Aorta (tissue), 5 donors: ENCODE results near the gene ANXA10. TPM values are rescaled to one million over a fixed set of nuclear protein-coding genes. Genes with fewer than 3 reads are reported as not detected.

ENCODE experiments used
- ATAC-seq: fragments of 200-7000 bp; cut with Tn5 transposase; one replicate; pipeline ENCODE4 v1.9.1; 2022; ENCODE audit warnings: moderate library complexity; ENCODE audit not compliant: low FRiP score
- DNase-seq, 2 donors: peaks; one replicate each; pipeline ENCODE4 v3.0.0-alpha.2; 2020
- H3K27ac ChIP-seq, 2 donors: one replicate each; pipeline ENCODE4 v1.5.1; 2013; ENCODE audit warnings: low read length in 2 of 2, mild to moderate bottlenecking in 2 of 2, moderate library complexity in 2 of 2, control low read depth in 1 of 2, inconsistent platforms in 1 of 2, low read depth in 1 of 2
- H3K27me3 ChIP-seq, 2 donors: one replicate each; pipeline ENCODE4 v1.6.1; 2013; ENCODE audit warnings: control low read depth in 1 of 2, low read length in 1 of 2, mild to moderate bottlenecking in 1 of 2, moderate library complexity in 1 of 2; ENCODE audit not compliant: insufficient read depth in 2 of 2, control insufficient read depth in 1 of 2
- H3K36me3 ChIP-seq, 2 donors: one replicate each; pipeline ENCODE4 v1.6.1; 2013; ENCODE audit warnings: control low read depth in 1 of 2, low read length in 1 of 2, mild to moderate bottlenecking in 1 of 2; ENCODE audit not compliant: insufficient read depth in 2 of 2, control insufficient read depth in 1 of 2
- H3K4me1 ChIP-seq, 2 donors: one replicate each; pipeline ENCODE4 v1.6.1; 2013; ENCODE audit warnings: low read length in 2 of 2, control low read depth in 1 of 2, mild to moderate bottlenecking in 1 of 2, moderate library complexity in 1 of 2; ENCODE audit not compliant: insufficient read depth in 2 of 2, control insufficient read depth in 1 of 2
- H3K4me3 ChIP-seq, 2 donors: one replicate each; pipeline ENCODE4 v1.5.1; 2013; ENCODE audit warnings: low read length in 2 of 2, control low read depth in 1 of 2, mild to moderate bottlenecking in 1 of 2
- H3K9me3 ChIP-seq: one replicate; pipeline ENCODE4 v1.6.1; 2013; ENCODE audit warnings: mild to moderate bottlenecking, low read length; ENCODE audit not compliant: control insufficient read depth
- WGBS, 2 donors: extraction: QIAGEN DNeasy Blood & Tissue Kit; methylation state at CpG; one replicate each; pipeline ENCODE4 v1.1.7; 2013; 5-methylcytosine and 5-hydroxymethylcytosine counted together
- intact Hi-C, 2 donors: fragments of 100-400 bp; cut with DNase I; formaldehyde crosslinking; loops; one replicate each; pipeline versions ENCODE4 v1.14.2 to v1.15.0; 2022
- polyA plus RNA-seq, 2 donors: library from polyadenylated mRNA; stranded (reverse); fragments of 200-250 nt; gene quantifications; one replicate each; pipeline ENCODE4 v1.2.3, GENCODE V29; 2013
- total RNA-seq, 2 donors: library from RNA; stranded (reverse); fragmentation: NEBNext Ultra II Directional; extraction: Animal tissue kit (Norgen Biotek cat#: 25700); gene quantifications; one replicate each; pipeline ENCODE4 v1.2.1, GENCODE V29; 2021
- donor health status: healthy with polysubstance abuse.
- donor health status: Bipolar disorder and iron deficiency.
- donor health status: DM: no; HTN: no; CAD: no.
- donor health status: DM: no; HTN: no; CAD: no.
- donor health status: DM: yes; HTN: yes; CAD: no.

Gene ANXA10
- total and polyA plus RNA-seq, 4 donors, result 0.82 TPM; not detected in 3

GRCh38 chr4:168138143-168138542, 45.8 kb downstream of the ANXA10 start:
- H3K27me3 ChIP-seq, result peaks cover 0 to 4% of the 10 kb centered on the region in 2 donors
- intact Hi-C loops, result no loop called here
- no peaks in the 10 kb centered on the region for H3K9me3 ChIP-seq
- H3K27ac ChIP-seq, result no peak overlapping the region
- ATAC-seq (no peak), DNase-seq (no peak)
- 75 to 85% methylated on average over 3 of the region's 3 CpGs for WGBS, 2 donors
- no peaks in the 10 kb centered on the region for H3K4me1 ChIP-seq
- H3K36me3 ChIP-seq, result no peaks in the 10 kb centered on the region
- no peak overlapping the region for H3K4me3 ChIP-seq

- WGBS, 2 donors, result 78 to 81% methylated on average over 5 of the region's 5 CpGs
These were observed 47.0 kb downstream of the ANXA10 start for GRCh38 chr4:168139336-168139735.

DNA sequence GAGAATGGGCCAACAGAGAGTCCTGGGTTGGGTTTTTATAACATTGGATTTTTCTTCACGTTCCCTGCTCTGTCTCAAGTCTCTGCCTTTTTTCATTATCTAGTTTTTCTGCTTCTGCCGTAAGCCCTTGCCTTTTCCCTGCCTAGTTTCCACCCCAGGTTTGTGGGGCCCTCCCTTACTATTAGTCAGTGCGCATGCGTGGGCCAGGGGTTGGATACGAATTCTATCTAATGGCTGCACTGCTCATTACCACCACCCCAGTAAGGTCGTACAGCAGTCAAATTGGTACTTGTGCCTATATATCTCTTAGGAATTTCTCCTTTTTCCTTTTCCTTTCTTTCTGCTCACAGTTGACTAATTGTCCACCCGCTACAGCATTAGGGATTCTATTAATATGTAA, 49.4 kb downstream of the ANXA10 start:
- intact Hi-C loops, result no loop called here
- no peak for ATAC-seq
- 88 to 90% methylated on average over 7 of the region's 7 CpGs for WGBS, 2 donors
- Histone ChIP-seq H3K36me3 (no peaks in the 10 kb centered on the region), H3K4me1 (no peaks in the 10 kb centered on the region), H3K27ac (no peak overlapping the region), H3K27me3 (peaks cover 0 to 3% of the 10 kb centered on the region in 2 donors), H3K9me3 (no peaks in the 10 kb centered on the region), H3K4me3 (no peak overlapping the region)
- DNase-seq, result no peak

More at GRCh38 chr4:168139336-168139735, 47.0 kb downstream of the ANXA10 start:
- Histone ChIP-seq H3K27ac (no peak overlapping the region), H3K36me3 (no peaks in the 10 kb centered on the region), H3K4me3 (no peak overlapping the region), H3K27me3 (peaks cover 0 to 4% of the 10 kb centered on the region in 2 donors), H3K9me3 (no peaks in the 10 kb centered on the region), H3K4me1 (no peaks in the 10 kb centered on the region)
- intact Hi-C loops, result no loop called here
- DNase-seq (no peak), ATAC-seq (no peak)

- Histone ChIP-seq H3K4me1 (no peaks in the 10 kb centered on the region), H3K27me3 (peaks cover 0 to 2% of the 10 kb centered on the region in 2 donors), H3K4me3 (no peak overlapping the region), H3K9me3 (no peaks in the 10 kb centered on the region), H3K36me3 (no peaks in the 10 kb centered on the region), H3K27ac (no peak overlapping the region)
- ATAC-seq, result no peak
- no peak for DNase-seq
- intact Hi-C loops, result no loop called here
- 81 to 88% methylated on average over 2 of the region's 2 CpGs for WGBS, 2 donors
These were observed 51.3 kb downstream of the ANXA10 start for GRCh38 chr4:168143601-168144000.

DNA sequence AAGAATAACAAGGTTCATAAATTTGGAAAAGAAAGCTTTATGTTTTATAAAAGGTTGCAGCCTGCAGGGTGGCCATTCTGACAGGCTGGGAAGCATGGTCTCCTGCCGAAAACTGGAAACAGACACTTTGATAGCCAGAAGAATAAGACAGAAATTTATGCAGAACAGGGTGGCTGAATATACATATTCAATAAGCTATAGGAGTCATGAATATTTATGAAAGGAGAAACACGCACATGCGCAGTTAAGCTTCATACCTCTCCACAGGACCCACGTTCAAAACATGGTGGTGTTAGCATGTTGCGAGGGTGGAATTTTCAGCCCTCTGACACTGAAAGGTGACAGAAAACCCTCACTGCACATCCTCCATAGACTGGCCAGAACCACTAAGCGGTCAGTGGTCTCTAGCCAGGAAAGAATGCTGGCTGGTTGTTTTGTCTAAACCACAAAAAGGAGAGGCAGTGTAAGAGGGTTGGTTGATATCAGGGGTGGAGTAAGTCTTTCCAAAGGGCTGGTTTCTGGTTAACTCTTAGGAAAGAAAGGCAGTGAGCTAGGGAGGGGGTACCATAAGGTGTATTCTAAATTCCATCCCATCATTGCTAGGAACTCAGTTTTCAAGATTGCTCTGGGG, 58.2 kb downstream of the ANXA10 start:
- WGBS, 2 donors, result 77% methylated on average over 6 of the region's 6 CpGs
- intact Hi-C loops, result no loop called here
- no peak for ATAC-seq

DNA sequence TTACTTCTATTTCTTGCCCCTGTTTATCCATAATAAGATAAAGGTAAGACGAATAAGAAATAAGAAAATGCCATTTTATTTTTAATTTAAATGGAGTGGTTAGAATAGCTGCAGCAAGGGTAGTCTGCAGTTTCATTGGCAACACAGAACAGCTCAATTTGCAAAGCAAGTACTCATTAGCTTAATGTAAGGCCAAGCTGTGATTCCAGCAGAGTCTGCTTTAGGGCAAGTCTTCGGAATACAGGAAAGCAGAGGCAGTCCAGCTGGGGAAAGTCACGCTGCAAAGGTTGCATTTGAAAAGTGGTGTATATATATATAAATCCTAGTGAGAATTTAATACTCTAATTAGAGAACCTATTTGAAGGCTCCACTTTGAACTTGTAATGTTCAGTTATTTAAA, 59.0 kb downstream of the ANXA10 start:
- intact Hi-C loops, result no loop called here
- no peak for DNase-seq
- Histone ChIP-seq H3K36me3 (no peaks in the 10 kb centered on the region), H3K4me3 (no peak overlapping the region), H3K9me3 (no peaks in the 10 kb centered on the region), H3K4me1 (no peaks in the 10 kb centered on the region), H3K27ac (no peak overlapping the region), H3K27me3 (no peaks in the 10 kb centered on the region)
- ATAC-seq, result no peak
- 59 to 70% methylated on average over 3 of the region's 3 CpGs for WGBS, 2 donors

More for the DNA sequence above, 58.2 kb downstream of the ANXA10 start:
- Histone ChIP-seq H3K9me3 (no peaks in the 10 kb centered on the region), H3K4me1 (no peaks in the 10 kb centered on the region), H3K27ac (no peak overlapping the region), H3K27me3 (no peaks in the 10 kb centered on the region), H3K4me3 (no peak overlapping the region), H3K36me3 (no peaks in the 10 kb centered on the region)
- DNase-seq, result no peak

- Histone ChIP-seq H3K4me1 (no peaks in the 10 kb centered on the region), H3K9me3 (no peaks in the 10 kb centered on the region), H3K36me3 (no peaks in the 10 kb centered on the region), H3K27ac (no peak overlapping the region), H3K4me3 (no peak overlapping the region), H3K27me3 (no peaks in the 10 kb centered on the region)
- WGBS, 2 donors, result 91 to 92% methylated on average over 8 of the region's 8 CpGs
- ATAC-seq, result no peak
- intact Hi-C loops, result no loop called here
- DNase-seq, result peak in 1 of 2 donors; percentile 56
These were observed 60.6 kb downstream of the ANXA10 start for GRCh38 chr4:168152837-168153500.

- DNase-seq, result peak; percentile 75 to 81
- no peaks in the 10 kb centered on the region for H3K36me3 ChIP-seq
- H3K4me3 ChIP-seq, result peak overlapping the region in 1 of 2 donors; percentile 8
- H3K27me3 ChIP-seq, result no peaks in the 10 kb centered on the region
- ATAC-seq, result peak; percentile 78
- 2% methylated on average over 10 of the region's 10 CpGs for WGBS, 2 donors
- H3K4me1 ChIP-seq, result no peaks in the 10 kb centered on the region
- H3K27ac ChIP-seq, result no peak overlapping the region
- intact Hi-C loops, result no loop called here
- no peaks in the 10 kb centered on the region for H3K9me3 ChIP-seq
These were observed 61.5 kb downstream of the ANXA10 start for GRCh38 chr4:168153596-168154440.
